VCaP (cell line): ENCODE results near the gene HSPBP1.

Experiments
- H3K27ac ChIP-seq: fragments of 450-650 bp; 2 replicates; pipeline ENCODE4 v1.5.1; 2017
- TF ChIP-seq, protein P1 (sequence below): fragments of 450-650 bp; conservative IDR thresholded peaks from 2 replicates; pipeline ENCODE4 v1.5.1; 2017; ENCODE audit warnings: mild to moderate bottlenecking, moderate library complexity

HSPBP1 gene

DNA sequence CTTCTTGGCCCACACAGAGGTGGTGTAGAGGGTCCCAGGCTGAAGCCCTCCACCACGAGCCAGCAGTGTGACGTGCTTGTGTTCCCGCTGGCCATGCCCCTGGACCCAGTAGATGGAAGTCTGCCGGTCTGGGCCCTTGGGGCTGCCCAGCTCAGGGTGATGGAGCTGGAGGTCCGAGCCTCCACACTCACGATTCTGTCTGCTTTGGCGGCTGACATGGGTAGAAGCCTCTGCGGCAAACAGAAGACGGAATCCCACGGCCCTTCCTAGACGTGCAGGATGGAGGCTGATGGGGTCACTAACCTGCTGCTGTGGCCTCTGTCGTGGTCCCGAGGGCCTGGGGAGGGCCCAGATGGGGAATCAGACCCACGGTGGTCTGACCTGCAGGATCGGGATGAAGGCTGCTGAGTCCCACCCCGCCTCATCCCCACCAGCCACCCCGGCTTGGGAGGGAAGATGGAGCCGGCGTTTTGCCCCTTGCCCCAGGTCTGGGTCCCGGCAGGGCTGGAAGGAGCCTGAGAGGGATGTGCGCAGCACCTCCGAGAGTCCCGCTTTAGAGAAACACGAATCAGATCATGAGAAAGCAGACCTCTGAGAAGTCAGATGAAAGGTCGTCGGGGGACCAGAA lies 55.8 kb downstream of the HSPBP1 start:
- TF ChIP-seq, protein P1, sequence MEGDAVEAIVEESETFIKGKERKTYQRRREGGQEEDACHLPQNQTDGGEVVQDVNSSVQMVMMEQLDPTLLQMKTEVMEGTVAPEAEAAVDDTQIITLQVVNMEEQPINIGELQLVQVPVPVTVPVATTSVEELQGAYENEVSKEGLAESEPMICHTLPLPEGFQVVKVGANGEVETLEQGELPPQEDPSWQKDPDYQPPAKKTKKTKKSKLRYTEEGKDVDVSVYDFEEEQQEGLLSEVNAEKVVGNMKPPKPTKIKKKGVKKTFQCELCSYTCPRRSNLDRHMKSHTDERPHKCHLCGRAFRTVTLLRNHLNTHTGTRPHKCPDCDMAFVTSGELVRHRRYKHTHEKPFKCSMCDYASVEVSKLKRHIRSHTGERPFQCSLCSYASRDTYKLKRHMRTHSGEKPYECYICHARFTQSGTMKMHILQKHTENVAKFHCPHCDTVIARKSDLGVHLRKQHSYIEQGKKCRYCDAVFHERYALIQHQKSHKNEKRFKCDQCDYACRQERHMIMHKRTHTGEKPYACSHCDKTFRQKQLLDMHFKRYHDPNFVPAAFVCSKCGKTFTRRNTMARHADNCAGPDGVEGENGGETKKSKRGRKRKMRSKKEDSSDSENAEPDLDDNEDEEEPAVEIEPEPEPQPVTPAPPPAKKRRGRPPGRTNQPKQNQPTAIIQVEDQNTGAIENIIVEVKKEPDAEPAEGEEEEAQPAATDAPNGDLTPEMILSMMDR, result no peak
- no peak overlapping the region for H3K27ac ChIP-seq

DNA sequence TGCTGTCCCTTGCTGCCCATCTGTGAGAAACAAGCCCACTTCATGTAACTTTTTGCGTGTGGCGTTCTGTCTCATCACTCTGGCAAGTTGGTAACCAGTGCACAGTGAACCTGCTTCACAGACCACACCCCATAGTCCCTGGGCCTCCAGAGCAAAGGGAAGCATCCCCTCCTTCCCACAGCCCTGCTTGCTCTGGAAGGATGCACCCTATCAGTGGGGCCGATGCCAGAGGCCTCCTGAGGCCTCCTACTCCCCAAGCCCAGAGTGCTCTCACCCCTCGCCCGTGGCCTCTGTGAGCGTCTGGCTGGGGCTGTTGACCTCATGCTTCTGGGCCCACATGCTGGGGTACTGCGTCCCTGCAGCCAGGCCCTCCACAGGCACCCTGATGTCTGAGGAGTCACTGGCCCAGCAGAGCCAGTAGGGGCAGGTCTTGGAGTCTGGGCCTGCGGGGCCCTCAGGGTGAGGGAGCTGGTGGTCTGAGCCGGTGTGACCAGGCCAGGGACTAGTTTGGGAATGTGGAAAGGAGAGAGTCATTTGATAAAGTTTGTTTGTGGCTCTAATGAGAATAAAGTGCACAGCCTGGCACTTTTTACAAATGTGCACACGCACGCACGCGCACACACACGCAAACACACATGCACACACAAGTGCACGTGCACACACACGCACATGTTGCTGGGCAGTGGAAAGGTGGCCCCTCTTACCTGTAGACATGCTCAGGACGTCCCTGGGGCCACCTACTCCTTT lies 56.4 kb downstream of the HSPBP1 start:
- TF ChIP-seq, protein P1, result no peak
- H3K27ac ChIP-seq, result no peak overlapping the region

DNA sequence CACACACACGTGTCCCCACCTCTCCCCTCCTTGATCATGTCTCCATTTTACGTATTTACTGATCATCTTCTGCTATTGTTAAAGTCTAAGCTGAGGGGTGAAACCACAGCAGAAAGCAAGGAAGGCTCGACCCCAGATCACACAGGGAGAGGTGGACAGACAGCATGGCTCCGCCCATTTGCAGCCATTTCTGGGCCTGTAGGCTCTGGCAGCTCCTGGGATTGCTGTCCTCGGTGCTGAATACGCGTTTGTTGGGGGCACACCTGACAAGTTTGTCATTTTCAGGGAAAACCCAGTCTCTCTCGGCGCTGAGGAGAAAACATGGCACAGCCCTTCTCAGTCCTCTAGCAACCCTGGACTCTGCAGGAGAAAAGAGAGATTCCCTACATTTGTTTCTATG lies 59.4 kb downstream of the HSPBP1 start:
- H3K27ac ChIP-seq, result no peak overlapping the region
- TF ChIP-seq, protein P1, result no peak

- peak overlapping the region; percentile 95 for H3K27ac ChIP-seq
- TF ChIP-seq, protein P1, result no peak
These were observed 63.3 kb downstream of the HSPBP1 start for GRCh38 chr19:55216461-55217198.

DNA sequence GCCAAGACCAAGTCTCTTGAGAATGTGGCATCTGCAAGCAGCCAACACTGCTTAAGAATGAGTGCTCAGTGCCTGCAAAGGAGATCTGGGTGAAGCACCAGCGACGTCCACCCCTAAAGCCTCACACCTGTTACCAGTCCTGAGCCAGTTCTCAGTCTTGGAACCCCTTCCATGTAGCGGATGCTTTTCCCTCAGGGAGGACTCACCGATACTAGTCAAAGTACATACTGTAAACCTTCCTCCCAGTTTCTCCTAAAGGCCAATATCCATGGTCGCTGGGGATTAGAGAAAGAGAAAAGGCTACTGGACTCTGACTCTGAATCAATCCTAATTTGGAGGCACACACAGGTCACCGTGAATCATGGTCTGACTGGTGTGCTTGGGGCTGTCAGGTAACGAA lies 66.4 kb downstream of the HSPBP1 start:
- TF ChIP-seq, protein P1, result no peak
- H3K27ac ChIP-seq, result no peak overlapping the region

GRCh38 chr19:55212447-55212846 lies 67.5 kb downstream of the HSPBP1 start:
- TF ChIP-seq, protein P1, result no peak
- H3K27ac ChIP-seq, result no peak overlapping the region
